GM19324 (cell line): ENCODE measurements around the gene CEBPB.
"Not testable (repeated sequence)": the region's sequence is repeated elsewhere in the genome, so short reads cannot be mapped to it uniquely, and the experiment has no call there.

Experiments
- ATAC-seq: cut with Tn5 transposase; IDR thresholded peaks from one replicate; pipeline ENCODE4 v1.9.1; 2021; ENCODE audit warnings: mild to moderate bottlenecking, moderate library complexity; ENCODE audit not compliant: unreplicated experiment, low FRiP score

CEBPB gene

GRCh38 chr20:50207026-50207425 is 16.4 kb downstream of the CEBPB start:
- no peak for ATAC-seq

GRCh38 chr20:50208085-50208491 is 17.5 kb downstream of the CEBPB start:
- ATAC-seq: no peak

GRCh38 chr20:50208815-50209214 is 18.2 kb downstream of the CEBPB start:
- ATAC-seq: not testable (repeated sequence)

- no peak for ATAC-seq
Observed at GRCh38 chr20:50210066-50210619, 19.5 kb downstream of the CEBPB start.

- no peak for ATAC-seq
Observed at GRCh38 chr20:50211091-50211490, 20.5 kb downstream of the CEBPB start.

- ATAC-seq: no peak
Observed at GRCh38 chr20:50213531-50214106, 23.0 kb downstream of the CEBPB start.

- ATAC-seq: no peak
Observed at GRCh38 chr20:50214226-50215024, 23.8 kb downstream of the CEBPB start.

- no peak for ATAC-seq
Observed at GRCh38 chr20:50215101-50215690, 24.6 kb downstream of the CEBPB start.

GRCh38 chr20:50215926-50216325 is 25.3 kb downstream of the CEBPB start:
- ATAC-seq: no peak

- ATAC-seq: no peak
Observed at GRCh38 chr20:50216543-50217206, 26.0 kb downstream of the CEBPB start.

GRCh38 chr20:50217207-50217949 is 26.7 kb downstream of the CEBPB start:
- no peak for ATAC-seq

- ATAC-seq: no peak
Observed at GRCh38 chr20:50218987-50219435, 28.4 kb downstream of the CEBPB start.

GRCh38 chr20:50219600-50219999 is 29.0 kb downstream of the CEBPB start:
- no peak for ATAC-seq

GRCh38 chr20:50220093-50220893 is 29.7 kb downstream of the CEBPB start:
- no peak for ATAC-seq

GRCh38 chr20:50220894-50221365 is 30.3 kb downstream of the CEBPB start:
- no peak for ATAC-seq

GRCh38 chr20:50221501-50222308 is 31.1 kb downstream of the CEBPB start:
- ATAC-seq: no peak

- no peak for ATAC-seq
Observed at GRCh38 chr20:50222309-50223038, 31.8 kb downstream of the CEBPB start.
